DMS79 (cell line): Measurements from ENCODE around the gene GALNT14.

ENCODE experiments used
- DNase-seq: peaks from one replicate; lab custom pipeline; 2025; lab: John Stamatoyannopoulos, UW

Gene GALNT14

GRCh38 chr2:31088504-31089195 is 49.6 kb downstream of the GALNT14 start:
- DNase-seq, result no peak

- no peak for DNase-seq
Observed at GRCh38 chr2:31087491-31087890, 50.7 kb downstream of the GALNT14 start.

DNA sequence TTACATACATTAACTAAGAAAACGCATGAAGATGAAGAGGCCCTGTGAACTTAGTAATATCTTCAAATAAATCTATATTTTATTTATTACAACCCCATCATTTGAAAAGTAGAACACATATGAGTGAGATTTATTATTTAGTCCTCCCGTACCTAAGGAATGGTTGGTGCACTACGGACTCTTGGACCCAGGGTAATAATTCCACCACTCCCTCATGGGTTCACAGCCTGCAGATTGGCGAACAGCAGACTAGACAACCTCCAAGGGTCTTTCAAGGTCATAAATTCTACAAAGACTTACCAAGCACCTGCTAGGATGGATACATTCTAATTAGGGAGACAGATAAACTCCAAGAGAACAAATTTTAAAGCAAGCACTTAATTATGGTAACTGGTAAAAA is 51.6 kb downstream of the GALNT14 start:
- no peak for DNase-seq

GRCh38 chr2:31083234-31083993 is 54.8 kb downstream of the GALNT14 start:
- DNase-seq, result no peak

DNA sequence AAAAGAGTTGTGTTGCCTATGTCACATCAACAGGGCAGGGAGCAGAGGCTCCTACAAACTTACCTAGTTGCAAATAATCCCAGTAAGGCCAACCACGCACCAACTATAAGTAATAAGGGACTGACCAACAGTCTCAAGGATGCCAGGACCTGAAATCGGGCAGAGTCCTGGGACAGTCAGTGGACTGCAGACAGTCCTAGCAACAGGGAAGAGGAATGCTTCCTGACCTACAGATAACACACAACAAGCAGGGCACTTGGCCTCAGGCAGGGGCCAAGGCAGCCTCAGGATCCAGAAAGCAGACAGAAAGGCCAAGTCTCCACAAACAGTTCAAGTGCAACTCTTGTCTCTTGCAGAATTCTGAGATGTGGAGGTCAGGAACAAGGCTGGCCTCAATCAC is 56.2 kb downstream of the GALNT14 start:
- DNase-seq, result no peak

GRCh38 chr2:31081492-31081891 is 56.7 kb downstream of the GALNT14 start:
- no peak for DNase-seq

DNA sequence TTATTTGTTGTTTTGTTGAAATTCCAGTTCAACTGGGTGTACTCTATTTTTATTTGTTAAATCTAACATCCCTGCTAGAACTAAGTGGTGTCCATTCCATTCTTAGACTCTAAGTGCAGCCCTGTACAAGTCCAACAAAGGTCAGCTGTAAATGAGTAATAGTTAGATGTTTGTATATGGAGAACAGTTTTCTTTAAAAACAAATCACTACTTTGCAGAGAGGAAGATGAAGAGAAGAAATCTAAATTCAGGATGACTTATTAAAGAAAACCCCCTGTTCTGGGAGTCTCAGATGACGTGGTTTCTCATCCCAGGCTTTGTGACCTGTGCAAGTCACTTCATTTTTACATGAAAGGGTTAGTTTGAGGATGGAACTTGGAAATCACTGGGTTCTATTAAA is 57.9 kb downstream of the GALNT14 start:
- DNase-seq, result no peak

GRCh38 chr2:31079665-31080064 is 58.6 kb downstream of the GALNT14 start:
- no peak for DNase-seq

DNA sequence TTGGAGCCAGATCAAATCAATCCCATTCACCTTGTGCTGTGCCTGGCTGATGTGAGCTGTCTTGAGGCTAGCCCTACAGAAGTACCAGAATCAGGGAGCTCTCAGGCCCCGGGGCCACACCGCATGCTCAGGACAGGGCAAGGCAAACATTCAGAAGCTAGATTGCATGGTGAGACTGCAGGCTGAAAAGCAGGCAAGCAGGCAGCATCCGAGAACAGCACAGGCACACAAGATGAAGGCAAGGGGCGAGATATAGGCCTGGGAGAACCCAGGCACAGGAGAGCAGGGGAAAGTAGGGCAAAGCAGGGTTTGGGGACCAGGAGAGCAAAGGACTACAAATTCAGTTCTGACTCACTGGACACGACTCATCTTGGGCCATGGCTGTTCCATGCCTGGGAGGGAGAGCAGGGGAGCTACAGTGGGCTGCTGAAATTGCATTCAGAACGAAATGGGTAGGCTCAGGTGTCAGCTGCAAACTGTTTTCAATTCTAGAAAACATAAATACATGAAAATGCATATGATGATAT is 59.6 kb downstream of the GALNT14 start:
- DNase-seq, result no peak

GRCh38 chr2:31078011-31078410 is 60.2 kb downstream of the GALNT14 start:
- no peak for DNase-seq

GRCh38 chr2:31075941-31076590 is 62.2 kb downstream of the GALNT14 start:
- no peak for DNase-seq

GRCh38 chr2:31075431-31075830 is 62.8 kb downstream of the GALNT14 start:
- DNase-seq, result no peak

DNA sequence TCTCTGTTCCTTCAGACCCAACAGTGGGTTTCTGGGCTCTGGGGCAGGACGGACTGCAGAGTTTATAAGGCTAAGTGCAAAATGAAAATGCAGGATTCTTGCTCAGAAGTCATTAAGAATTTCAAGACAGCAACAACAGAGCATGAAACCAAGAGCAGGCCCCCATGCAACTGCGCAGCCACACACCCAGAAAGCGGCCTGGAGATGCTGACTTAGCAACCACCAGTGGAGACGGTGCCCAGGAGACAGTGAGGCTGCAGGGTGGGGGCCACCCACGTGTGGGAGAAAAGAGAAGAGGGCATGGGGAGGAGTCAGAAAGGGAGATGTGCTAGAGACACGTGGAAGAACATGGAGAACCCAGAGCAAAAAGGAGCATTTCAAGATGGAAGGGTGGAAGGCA is 66.5 kb downstream of the GALNT14 start:
- DNase-seq, result no peak

- DNase-seq, result no peak
Observed at GRCh38 chr2:31070339-31071125, 67.7 kb downstream of the GALNT14 start.

DNA sequence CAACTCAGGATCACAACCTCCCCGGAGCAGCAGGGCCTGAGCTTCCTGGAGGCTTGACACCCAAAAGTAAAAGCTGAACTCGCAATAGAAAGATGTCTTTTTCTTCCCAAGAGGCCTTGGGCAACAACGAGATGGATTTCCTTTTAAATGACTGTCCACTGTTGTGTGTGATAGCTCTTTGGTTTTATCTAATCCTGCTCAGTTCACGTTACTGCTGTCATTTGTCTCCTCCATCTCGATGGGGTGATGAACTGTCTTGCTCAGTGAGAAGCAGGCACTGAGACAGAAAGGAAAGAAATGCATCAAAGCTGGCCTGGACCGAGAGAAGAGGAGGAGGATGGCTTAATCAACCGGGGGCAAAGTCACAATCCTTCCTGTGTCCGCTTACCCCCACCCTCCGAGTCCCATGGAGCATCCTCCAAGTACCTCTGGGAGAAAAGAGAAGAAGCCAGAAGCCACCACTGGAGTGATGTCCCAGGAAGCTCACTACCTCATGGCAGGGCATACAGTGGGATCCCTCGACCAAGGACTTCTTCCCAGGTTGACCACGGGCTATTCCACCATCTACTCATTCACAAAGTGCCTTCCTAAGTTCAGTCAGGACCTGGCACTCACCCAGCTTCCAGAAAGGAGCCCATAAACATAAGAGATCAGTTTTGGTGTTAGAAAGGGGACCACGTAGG is 68.5 kb downstream of the GALNT14 start:
- DNase-seq, result no peak

DNA sequence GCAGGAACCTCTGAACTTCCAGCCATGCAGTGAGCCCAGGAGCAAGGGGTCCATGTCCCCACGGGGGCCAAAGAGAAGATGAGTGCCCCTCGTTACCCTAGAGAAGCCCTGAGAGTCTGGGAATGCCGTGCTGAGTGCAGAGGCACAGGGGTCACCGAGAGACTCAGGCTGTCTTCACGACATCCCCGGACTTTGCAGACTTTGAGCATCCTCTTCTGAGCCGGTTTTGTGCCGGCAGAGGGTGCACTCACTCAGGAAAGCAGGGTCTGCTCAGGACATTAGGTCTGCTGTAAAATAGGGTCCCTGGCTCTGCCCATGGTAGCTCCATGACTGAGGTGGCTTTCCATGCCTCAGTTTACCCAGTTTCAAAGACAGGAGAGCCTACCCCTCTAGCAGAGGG is 71.0 kb downstream of the GALNT14 start:
- DNase-seq, result no peak

DNA sequence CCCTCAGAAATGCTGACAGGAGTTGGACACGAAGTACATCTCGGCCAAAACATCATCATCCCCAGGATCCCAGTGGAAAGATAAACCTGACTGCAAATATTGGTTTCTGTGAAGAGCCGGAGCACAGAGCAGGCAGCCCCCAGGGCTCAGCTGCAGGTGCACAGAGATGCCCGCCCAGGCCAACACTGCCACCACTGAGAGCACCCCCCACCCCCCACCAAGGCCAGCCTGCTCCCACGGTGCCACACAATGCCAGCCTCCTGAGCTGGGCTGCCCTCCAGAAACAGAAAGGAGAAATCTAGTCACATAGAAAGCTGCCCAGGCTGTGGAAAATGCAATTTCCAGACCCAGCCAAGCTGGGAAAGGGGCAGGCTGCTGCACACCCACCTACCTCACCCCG is 71.7 kb downstream of the GALNT14 start:
- DNase-seq, result no peak

DNA sequence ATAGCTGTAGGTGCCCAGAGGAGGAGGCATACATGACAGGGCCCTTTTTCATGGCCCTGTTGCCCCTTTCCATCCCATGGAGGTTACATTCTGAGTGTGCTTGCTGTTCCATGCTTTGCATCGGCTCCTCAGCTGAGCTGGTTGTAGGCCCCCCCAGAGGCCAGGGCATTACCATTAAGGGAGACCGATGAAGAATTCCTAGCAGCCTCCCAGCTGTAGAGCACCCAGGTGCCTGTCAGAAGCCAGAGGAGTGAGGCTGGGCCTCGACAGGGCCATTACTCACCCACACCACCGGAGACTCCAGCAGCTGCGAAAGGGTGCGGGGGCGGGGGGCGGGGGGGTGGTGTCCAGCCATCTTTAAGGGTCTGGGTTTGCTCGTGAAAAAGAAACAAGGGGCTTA is 72.2 kb downstream of the GALNT14 start:
- no peak for DNase-seq

GRCh38 chr2:31065356-31065755 is 72.9 kb downstream of the GALNT14 start:
- no peak for DNase-seq

GRCh38 chr2:31060397-31060796 is 77.8 kb downstream of the GALNT14 start:
- DNase-seq, result no peak
